HG03521 (cell line): Measurements from ENCODE around the gene RAI1.

Experiments used
- ATAC-seq: cut with Tn5 transposase; IDR thresholded peaks from one replicate; pipeline ENCODE4 v1.9.1; 2021; ENCODE audit warnings: mild to moderate bottlenecking, moderate library complexity; ENCODE audit not compliant: unreplicated experiment

Gene RAI1

GRCh38 chr17:17824119-17824782 lies 143.0 kb downstream of the RAI1 start:
- ATAC-seq, result no peak

GRCh38 chr17:17824783-17825614 lies 143.7 kb downstream of the RAI1 start:
- ATAC-seq, result no peak

DNA sequence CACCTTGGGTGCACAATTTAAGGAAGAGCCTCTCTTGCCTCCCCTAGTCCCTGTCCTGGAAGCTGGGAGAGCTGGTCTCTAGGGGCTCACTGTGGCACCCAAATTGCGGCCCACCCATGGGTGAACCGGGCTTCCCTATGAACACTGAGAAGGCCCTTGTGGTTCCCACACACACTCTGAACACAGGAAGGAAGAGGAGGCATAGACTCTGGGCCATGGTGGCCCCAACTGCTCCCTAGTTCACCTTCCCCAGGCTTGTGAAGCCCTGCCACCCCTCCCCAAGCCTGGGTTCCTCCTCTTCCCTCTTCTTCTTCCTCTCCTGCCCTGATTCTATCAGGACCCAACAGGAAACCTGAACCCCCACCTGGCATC lies 145.1 kb downstream of the RAI1 start:
- ATAC-seq, result no peak

GRCh38 chr17:17826942-17827785 lies 145.9 kb downstream of the RAI1 start:
- no peak for ATAC-seq

- ATAC-seq, result no peak
These were observed 146.8 kb downstream of the RAI1 start for GRCh38 chr17:17827826-17828621.

GRCh38 chr17:17830269-17830567 lies 149.0 kb downstream of the RAI1 start:
- no peak for ATAC-seq

DNA sequence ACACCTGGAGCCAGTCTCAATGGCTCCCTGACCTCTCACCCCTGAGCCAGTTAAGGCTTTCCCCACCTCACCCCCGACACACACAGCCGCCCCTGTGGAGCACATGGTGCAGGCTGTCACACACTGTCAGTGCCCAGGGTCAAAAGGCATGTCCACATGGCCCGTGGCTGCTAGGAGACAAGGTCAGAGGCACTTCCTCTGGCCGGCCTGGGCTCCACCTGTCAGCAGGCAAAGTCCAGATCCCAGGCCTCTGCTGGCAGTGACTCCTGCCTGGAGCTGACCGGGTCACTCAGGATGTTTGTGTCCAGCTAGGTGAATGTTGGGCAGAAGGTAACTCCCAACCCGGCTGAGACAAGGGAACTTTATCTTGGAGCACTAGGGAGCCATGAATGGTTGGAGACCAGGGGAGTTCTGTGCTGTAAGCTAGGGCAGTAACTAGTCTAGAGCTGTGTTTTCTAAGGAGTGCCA lies 149.5 kb downstream of the RAI1 start:
- no peak for ATAC-seq

DNA sequence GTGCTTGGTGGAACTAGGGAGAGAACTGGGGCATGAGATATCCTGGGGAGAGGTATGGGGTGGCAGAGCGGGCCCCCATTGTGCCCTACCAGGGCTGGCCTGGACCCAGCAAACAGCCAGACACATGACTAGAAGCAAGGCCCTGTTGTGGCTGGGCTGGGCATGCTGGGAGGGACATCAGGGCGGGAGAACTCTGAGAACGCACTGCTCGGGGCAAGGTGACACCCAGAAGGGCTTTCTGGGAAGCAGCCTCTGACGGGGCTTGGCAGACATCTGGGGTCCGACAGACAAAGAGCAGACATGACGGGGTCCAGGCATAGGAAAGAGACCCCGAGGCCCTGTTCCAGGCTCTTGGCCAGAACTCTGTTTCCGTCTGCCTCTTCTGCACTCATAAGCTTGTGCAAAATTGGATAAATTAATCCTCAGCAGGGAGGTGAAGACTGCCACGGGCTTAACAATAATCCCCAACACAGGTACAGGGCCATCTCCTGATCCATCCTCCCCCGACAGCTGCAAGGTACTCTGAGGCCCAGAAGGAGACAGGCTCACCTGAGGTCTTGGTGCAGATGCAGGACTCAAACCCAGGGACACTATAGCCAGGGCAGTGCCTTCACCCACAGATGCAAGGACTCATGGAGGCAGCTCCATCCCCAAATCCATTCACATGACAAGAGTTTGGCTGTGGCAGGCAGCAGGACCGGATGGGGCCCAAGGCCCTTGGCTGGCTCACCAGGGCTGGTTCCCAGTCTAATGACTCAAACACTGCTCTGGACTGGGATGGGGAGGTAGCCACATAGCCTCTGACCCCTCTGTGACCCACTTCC lies 150.2 kb downstream of the RAI1 start:
- ATAC-seq, result no peak

DNA sequence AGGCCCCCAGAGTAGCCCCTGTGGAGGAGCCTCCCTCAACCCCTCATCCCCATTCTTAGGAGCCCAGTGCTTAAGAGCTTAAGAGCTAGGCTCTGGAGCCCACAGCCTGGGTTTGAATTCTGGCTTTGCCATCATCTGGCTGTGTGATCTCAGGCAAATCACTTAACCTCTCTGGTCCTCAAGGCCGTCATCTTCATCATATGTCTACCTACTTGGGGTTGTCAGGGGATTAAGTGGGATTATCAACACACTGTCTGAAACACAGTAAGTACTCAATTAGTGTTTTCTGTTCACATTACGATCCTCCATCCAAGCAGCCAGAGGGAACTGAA lies 150.7 kb downstream of the RAI1 start:
- no peak for ATAC-seq

DNA sequence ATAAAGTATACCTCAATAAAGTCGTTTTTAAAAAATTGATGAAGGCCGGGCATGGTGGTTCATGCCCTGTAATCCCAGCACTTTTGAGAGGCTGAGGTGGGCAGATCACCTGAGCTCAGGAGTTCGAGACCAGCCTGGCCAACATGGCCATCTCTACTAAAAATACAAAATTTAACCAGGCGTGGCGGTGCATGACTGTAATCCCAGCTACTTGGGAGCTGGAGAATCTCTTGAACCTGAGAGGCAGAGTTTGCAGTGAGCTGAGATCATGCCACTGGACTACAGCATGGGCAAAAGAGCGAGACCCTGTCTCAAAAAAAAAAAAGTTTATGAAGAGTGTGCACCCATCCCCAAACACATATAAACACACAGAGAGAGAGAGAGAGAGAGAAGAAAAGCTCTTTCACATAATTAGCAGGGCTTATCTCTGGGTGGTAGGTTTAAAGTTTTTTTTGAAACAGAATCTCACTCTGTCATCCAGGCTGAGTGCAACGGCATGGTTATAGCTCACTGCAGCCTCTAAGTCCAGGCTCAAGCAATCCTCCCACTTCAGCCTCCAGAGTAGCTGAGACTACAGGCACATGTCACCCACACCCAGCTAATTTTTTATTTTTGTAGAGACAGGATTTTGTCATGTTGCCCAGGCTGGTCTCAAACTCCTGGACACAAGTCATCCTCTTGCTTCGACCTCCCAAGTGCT lies 152.6 kb downstream of the RAI1 start:
- no peak for ATAC-seq

DNA sequence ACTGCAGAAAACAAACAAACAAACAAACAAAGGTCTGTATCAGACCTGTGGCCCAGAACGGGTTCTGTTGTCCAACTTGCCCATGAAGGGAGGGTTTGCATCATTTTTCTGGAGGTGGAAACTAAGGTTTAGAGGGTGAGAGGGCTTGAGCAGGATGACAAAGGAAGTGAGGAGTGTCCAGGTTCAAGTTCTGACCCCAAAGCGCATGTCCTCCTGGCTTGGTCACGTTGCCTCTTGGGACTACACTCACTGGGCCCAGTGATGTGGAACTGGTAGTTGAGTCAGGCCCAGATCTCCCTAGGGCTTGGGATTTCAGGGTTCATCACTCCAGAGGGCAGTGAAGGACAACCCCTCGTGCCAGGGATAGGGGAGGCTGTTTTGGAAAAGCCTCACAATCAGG lies 153.7 kb downstream of the RAI1 start:
- ATAC-seq, result no peak

DNA sequence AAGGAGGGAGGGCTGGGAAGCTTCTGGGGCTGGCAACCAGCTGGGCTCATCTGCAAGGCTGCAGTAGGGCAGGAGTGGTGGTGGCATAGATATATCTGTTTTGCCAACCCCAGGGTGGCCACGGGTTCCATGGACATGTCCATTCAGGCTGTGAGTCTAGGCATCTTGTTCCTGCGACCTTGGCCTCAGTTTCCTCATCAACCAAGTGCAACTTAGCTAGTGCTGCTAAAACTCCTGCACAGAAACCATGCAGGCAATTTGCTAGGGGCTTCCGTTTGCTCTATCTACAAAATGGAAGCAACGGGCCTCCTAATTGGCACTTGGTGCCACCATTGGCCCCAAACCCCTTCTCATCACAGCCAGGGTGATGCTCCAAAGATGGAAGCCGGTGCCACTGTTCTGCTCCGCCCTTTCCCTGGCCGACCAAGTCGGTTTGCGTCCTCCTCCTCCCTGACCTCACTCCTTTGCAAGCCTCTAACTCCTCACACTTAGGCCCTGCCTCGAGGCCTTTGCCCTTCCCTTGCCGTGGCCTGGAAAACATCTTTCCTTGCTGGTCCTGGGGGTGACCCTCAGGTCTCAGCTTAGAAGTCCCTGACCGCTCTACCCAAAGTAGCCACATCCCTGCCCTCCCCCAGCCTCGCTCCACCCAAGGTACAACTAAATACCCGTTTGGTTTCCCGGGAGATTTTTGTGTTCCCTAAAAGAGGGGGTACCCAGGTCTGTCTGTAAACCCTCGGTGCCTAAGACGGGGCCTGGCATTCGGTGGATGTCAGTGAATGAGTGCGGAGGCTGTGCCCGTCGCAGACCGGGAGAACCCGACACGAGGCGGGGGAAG lies 154.4 kb downstream of the RAI1 start:
- no peak for ATAC-seq

GRCh38 chr17:17836250-17836817 lies 155.1 kb downstream of the RAI1 start:
- ATAC-seq, result peak; percentile 63

DNA sequence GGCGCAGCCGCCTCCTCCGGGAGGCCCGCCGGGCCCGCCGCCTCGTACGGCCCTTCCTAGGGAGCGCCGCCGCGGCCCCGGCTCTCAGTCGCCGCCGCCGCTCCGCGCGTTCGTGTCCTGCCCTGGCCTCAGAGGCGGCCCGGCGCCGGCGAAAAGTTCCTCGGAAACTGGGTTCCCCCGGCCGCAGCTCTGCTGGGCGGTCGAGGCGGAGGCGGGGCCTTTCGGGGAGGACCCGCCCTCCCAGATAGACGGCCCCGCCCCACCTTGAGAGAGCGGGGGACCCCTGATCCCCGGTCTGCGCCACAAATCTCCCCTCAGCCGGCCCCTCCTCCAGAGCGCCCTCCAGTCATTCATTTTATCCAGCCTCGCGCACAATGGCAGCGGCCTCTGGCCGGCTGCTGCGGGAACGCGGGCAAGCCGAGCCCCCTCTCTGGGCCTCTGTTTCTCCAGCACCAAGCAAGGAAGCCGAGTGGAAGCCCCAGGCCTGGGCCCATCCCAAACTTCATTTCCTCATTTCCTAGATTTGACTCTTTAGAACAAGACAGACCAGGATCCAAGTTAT lies 155.6 kb downstream of the RAI1 start, which contains the start of gene SREBF1:
TSS of gene SREBF1 (minus strand) at position 169 of the 562 bp plus-strand sequence. CDS start 169 bp downstream, outside the sequence.
- ATAC-seq, result peak; percentile 14

- no peak for ATAC-seq
These were observed 156.1 kb downstream of the RAI1 start for GRCh38 chr17:17837380-17837821.

DNA sequence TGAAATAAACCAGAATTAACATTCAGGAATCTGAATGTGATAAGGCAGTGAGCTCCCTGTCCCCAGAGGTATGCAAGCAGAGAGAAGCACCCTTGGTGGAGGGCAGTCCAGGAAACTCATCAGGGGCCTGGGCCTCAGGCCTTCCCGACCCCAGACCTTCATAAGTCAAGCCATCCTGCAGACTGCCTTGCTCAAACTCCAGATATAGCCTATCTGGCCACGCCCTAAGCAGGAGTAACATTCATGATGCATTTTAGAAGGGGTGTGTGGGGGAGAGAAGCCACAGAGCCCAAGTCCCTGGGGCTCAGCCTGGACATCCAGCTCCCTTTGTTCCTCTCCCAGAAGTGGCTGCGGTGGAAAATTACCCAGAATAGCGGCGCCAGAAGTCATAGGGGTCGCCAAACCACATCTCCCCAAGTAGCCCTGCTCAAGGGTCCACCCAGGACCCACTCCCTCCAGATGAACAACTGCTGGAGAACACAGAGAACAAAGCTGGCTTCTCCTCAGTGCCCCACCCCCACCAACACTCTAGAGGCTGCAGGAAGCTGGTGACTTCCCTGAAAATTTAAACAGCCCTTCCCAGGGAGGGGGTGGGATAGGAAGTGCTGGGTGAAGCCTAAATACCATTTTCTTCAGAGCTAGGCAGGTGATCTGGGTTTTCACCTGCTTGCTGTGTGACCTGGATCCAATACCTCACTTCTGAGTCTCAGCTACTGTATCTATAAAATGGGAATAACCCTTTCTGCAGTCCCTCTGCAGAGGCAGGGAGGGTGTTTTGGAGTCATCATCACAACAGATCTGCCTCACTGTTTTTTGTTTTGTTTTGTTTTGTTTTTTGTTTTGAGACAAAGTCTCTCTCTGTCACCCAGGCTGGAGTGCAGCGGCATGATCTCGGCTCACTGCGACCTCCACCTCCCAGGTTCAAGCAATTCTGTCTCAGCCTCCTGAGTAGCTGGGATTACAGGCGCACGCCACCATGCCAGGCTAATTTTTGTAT lies 157.0 kb downstream of the RAI1 start:
- ATAC-seq, result no peak
